Tibial nerve (tissue), 4 donors: ENCODE results near the gene FUT4. TPM values are rescaled to one million over a fixed set of nuclear protein-coding genes. Genes with fewer than 3 reads are reported as not detected.
A peak's percentile ranks its signal among the peaks of the same experiment; 100 is the strongest.

Source experiments
- DNase-seq, 2 donors: peaks; one replicate each; pipeline ENCODE4 v3.0.0-alpha.2; 2019; ENCODE audit warnings: low spot score in 2 of 2
- H3K27ac ChIP-seq, 4 donors: fragments of 200-600 bp; sonication (generic) in 3 of 4; one replicate each; pipeline ENCODE4 v1.5.1; 2017 to 2019; ENCODE audit warnings: mild to moderate bottlenecking in 1 of 4
- H3K27me3 ChIP-seq, 2 donors: fragments of 200-600 bp; sonication (generic) in 1 of 2; one replicate each; pipeline versions ENCODE4 v1.5.1 to v1.6.0; 2017 to 2019
- H3K36me3 ChIP-seq, 3 donors: fragments of 200-600 bp; sonication (generic); one replicate each; pipeline ENCODE4 v1.5.1; 2018 to 2019
- H3K4me1 ChIP-seq, 4 donors: fragments of 200-600 bp; sonication (generic) in 3 of 4; one replicate each; pipeline ENCODE4 v1.5.1; 2017 to 2019
- H3K4me3 ChIP-seq, 4 donors: fragments of 200-600 bp; sonication (generic) in 3 of 4; one replicate each; pipeline ENCODE4 v1.5.1; 2017 to 2019; ENCODE audit warnings: mild to moderate bottlenecking in 1 of 4, moderate library complexity in 1 of 4
- H3K9me3 ChIP-seq, 4 donors: fragments of 200-600 bp; sonication (generic) in 3 of 4; one replicate each; pipeline ENCODE4 v1.5.1; 2017 to 2019
- EP300 ChIP-seq, 2 donors: sonication (generic); formaldehyde crosslinking; IDR thresholded peaks; one replicate each; pipeline ENCODE4 v1.6.1; 2017; ENCODE audit warnings: antibody characterized with exemption in 2 of 2, mild to moderate bottlenecking in 1 of 2
- POLR2A ChIP-seq, 2 donors: fragments of 450-650 bp; IDR thresholded peaks; one replicate each; pipeline ENCODE4 v1.6.1; 2017; ENCODE audit warnings: antibody characterized with exemption in 2 of 2, mild to moderate bottlenecking in 2 of 2, moderate library complexity in 2 of 2
- WGBS, 2 donors: methylation state at CpG; one replicate each; pipeline ENCODE4 v1.1.5; 2018; 5-methylcytosine and 5-hydroxymethylcytosine counted together
- total RNA-seq, 4 donors: library from RNA; depleted of rRNA; stranded (reverse); fragments of >200 nt; gene quantifications; one replicate each; pipeline ENCODE4 v1.1.0, GENCODE V29; 2016
- TF ChIP-seq, protein P1 (sequence below), 5 experiments: fragments of 200-600 bp in 3 of 5; fragments of 450-650 bp in 2 of 5; sonication (generic) in 3 of 5; IDR thresholded peaks; one replicate each; pipeline ENCODE4 v1.5.1; 2016 to 2019; ENCODE audit warnings: antibody characterized with exemption in 5 of 5, mild to moderate bottlenecking in 3 of 5, moderate library complexity in 2 of 5

Gene FUT4
- total RNA-seq, 4 donors from 2014 or later = 5.4 to 11.0 (median 7.7) TPM

DNA sequence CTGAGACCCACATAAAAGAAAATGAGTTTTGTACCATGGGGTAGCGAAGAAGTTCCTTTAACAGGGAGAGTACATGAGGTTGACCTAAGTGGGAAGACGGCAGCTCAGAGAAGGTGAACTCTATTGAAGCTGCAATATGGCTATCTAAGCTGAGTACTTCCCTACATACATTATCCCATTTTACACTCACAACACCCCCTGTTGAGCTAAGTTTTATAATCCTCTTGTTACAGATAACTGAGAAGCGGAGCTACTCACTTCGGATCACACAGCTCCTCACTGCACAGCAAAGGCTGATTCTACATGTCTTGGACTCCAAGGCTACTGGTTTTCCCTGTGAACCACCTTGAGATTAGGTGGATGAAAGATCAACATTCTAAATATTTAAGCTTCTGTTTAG, 15.2 kb downstream of the FUT4 start:
- Histone ChIP-seq H3K27ac (no peak overlapping the region), H3K36me3 (no peaks in the 10 kb centered on the region), H3K27me3 (no peaks in the 10 kb centered on the region), H3K4me3 (no peak overlapping the region), H3K4me1 (peaks cover 0 to 44% (median 5%) of the 10 kb centered on the region in 4 donors), H3K9me3 (no peaks in the 10 kb centered on the region)
- TF ChIP-seq, protein P1, sequence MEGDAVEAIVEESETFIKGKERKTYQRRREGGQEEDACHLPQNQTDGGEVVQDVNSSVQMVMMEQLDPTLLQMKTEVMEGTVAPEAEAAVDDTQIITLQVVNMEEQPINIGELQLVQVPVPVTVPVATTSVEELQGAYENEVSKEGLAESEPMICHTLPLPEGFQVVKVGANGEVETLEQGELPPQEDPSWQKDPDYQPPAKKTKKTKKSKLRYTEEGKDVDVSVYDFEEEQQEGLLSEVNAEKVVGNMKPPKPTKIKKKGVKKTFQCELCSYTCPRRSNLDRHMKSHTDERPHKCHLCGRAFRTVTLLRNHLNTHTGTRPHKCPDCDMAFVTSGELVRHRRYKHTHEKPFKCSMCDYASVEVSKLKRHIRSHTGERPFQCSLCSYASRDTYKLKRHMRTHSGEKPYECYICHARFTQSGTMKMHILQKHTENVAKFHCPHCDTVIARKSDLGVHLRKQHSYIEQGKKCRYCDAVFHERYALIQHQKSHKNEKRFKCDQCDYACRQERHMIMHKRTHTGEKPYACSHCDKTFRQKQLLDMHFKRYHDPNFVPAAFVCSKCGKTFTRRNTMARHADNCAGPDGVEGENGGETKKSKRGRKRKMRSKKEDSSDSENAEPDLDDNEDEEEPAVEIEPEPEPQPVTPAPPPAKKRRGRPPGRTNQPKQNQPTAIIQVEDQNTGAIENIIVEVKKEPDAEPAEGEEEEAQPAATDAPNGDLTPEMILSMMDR (IDR thresholded peaks at IDR 0.05) = no peak
- no peak for TF ChIP-seq POLR2A (IDR thresholded peaks at IDR 0.05)
- TF ChIP-seq EP300 (IDR thresholded peaks at IDR 0.05) = no peak
- 97 to 99% methylated on average over 4 of the region's 4 CpGs for WGBS, 2 donors
- DNase-seq = no peak

DNA sequence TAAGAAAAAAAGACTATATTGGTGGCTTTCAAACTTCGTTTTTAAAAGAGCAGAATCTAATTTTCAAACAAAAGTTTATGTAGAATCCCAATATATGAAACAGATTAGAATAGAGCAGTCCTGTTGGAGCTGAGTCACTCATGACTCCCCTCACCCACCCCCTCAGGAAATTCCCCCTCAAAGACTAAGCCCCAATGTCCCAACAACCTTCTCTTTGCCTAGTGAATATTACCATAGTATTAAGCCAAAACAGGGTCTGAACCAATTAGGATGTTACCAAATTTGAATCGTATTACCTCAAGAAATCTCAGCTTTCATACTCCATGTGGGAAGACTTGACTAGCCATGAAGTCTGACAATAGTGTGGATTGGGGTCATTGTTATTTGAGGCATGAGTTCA, 15.6 kb downstream of the FUT4 start:
- H3K27ac ChIP-seq = peak overlapping the region in 1 of 4 donors; percentile 14

GRCh38 chr11:94560834-94561233, 17.1 kb downstream of the FUT4 start:
- H3K27me3 ChIP-seq = no peaks in the 10 kb centered on the region
- TF ChIP-seq POLR2A (IDR thresholded peaks at IDR 0.05) (no peak), EP300 (IDR thresholded peaks at IDR 0.05) (no peak)
- TF ChIP-seq, protein P1 (IDR thresholded peaks at IDR 0.05) = no peak
- peaks cover 0 to 44% (median 5%) of the 10 kb centered on the region in 4 donors for H3K4me1 ChIP-seq
- no peaks in the 10 kb centered on the region for H3K9me3 ChIP-seq
- H3K4me3 ChIP-seq = no peak overlapping the region
- H3K36me3 ChIP-seq = no peaks in the 10 kb centered on the region
- no peak for DNase-seq
- H3K27ac ChIP-seq = no peak overlapping the region
- WGBS, 2 donors = 96 to 100% methylated on average over 3 of the region's 3 CpGs

More for the DNA sequence above, 15.6 kb downstream of the FUT4 start:
- Histone ChIP-seq H3K27me3 (no peaks in the 10 kb centered on the region), H3K9me3 (no peaks in the 10 kb centered on the region), H3K4me1 (peaks cover 0 to 44% (median 5%) of the 10 kb centered on the region in 4 donors), H3K36me3 (no peaks in the 10 kb centered on the region), H3K4me3 (no peak overlapping the region)
- 50 to 56% methylated on average over 2 of the region's 2 CpGs for WGBS, 2 donors
- no peak for TF ChIP-seq EP300 (IDR thresholded peaks at IDR 0.05)
- no peak for TF ChIP-seq POLR2A (IDR thresholded peaks at IDR 0.05)
- DNase-seq = no peak

- Histone ChIP-seq H3K4me1 (peaks cover 0 to 28% (median 2%) of the 10 kb centered on the region in 4 donors), H3K27ac (no peak overlapping the region), H3K27me3 (no peaks in the 10 kb centered on the region), H3K4me3 (no peak overlapping the region), H3K36me3 (no peaks in the 10 kb centered on the region), H3K9me3 (no peaks in the 10 kb centered on the region)
- no peak for DNase-seq
- WGBS, 2 donors = 62 to 71% methylated on average over 4 of the region's 4 CpGs
- TF ChIP-seq POLR2A (IDR thresholded peaks at IDR 0.05) = no peak
- TF ChIP-seq, protein P1 (IDR thresholded peaks at IDR 0.05) = no peak
- no peak for TF ChIP-seq EP300 (IDR thresholded peaks at IDR 0.05)
Observed at GRCh38 chr11:94563176-94563847, 19.6 kb downstream of the FUT4 start.

GRCh38 chr11:94563848-94564467, 20.2 kb downstream of the FUT4 start:
- 83 to 88% methylated on average over 8 of the region's 8 CpGs for WGBS, 2 donors
- Histone ChIP-seq H3K9me3 (no peaks in the 10 kb centered on the region), H3K36me3 (no peaks in the 10 kb centered on the region), H3K27me3 (no peaks in the 10 kb centered on the region), H3K4me1 (peaks cover 0 to 21% (median 2%) of the 10 kb centered on the region in 4 donors), H3K27ac (no peak overlapping the region), H3K4me3 (no peak overlapping the region)
- no peak for TF ChIP-seq EP300 (IDR thresholded peaks at IDR 0.05)
- no peak for TF ChIP-seq POLR2A (IDR thresholded peaks at IDR 0.05)
- TF ChIP-seq, protein P1 (IDR thresholded peaks at IDR 0.05) = no peak
- DNase-seq = no peak
